KMS-11 (cell line): ENCODE measurements around the gene LEMD2.

Experiments used
- H2AFZ ChIP-seq: fragments of 200-600 bp; sonication (generic); 2 replicates; pipeline ENCODE4 v1.6.1; 2016; ENCODE audit warnings: antibody characterized with exemption, mixed run types, low read depth
- H3K27ac ChIP-seq: fragments of 200-600 bp; sonication (generic); 2 replicates; pipeline ENCODE4 v1.6.1; 2016; ENCODE audit warnings: mild to moderate bottlenecking, mixed run types
- H3K27me3 ChIP-seq: fragments of 200-600 bp; sonication (generic); 2 replicates; pipeline ENCODE4 v1.6.1; 2017; ENCODE audit warnings: mild to moderate bottlenecking, low read depth, mixed run types, moderate library complexity; ENCODE audit not compliant: insufficient read depth
- H3K36me3 ChIP-seq: fragments of 200-600 bp; sonication (generic); 2 replicates; pipeline ENCODE4 v1.6.1; 2017; ENCODE audit warnings: mild to moderate bottlenecking, mixed run types; ENCODE audit not compliant: insufficient read depth
- H3K4me1 ChIP-seq: fragments of 200-600 bp; sonication (generic); 2 replicates; pipeline ENCODE4 v1.6.1; 2016; ENCODE audit warnings: mild to moderate bottlenecking, low read depth, mixed run types; ENCODE audit not compliant: poor library complexity, severe bottlenecking
- H3K4me2 ChIP-seq: fragments of 200-600 bp; sonication (generic); 2 replicates; pipeline ENCODE4 v1.7.0; 2016; ENCODE audit warnings: mild to moderate bottlenecking, mixed run types
- H3K4me3 ChIP-seq: fragments of 200-600 bp; sonication (generic); IDR thresholded peaks from 2 replicates; pipeline ENCODE4 v1.6.1; 2017; ENCODE audit warnings: low read depth, low read length, mixed read lengths; ENCODE audit not compliant: insufficient read depth
- H3K79me2 ChIP-seq: fragments of 200-600 bp; sonication (generic); 2 replicates; pipeline ENCODE4 v1.6.1; 2016; ENCODE audit warnings: low read depth, mixed run types; ENCODE audit not compliant: insufficient read depth
- H3K9ac ChIP-seq: fragments of 200-600 bp; sonication (generic); 2 replicates; pipeline ENCODE4 v1.6.1; 2016; ENCODE audit warnings: mild to moderate bottlenecking, mixed run types
- H4K20me1 ChIP-seq: fragments of 200-600 bp; sonication (generic); 2 replicates; pipeline ENCODE4 v1.6.1; 2016; ENCODE audit warnings: mild to moderate bottlenecking, mixed run types; ENCODE audit not compliant: insufficient read depth
- TF ChIP-seq, protein P1 (sequence below): fragments of 200-600 bp; sonication (generic); conservative IDR thresholded peaks from 2 replicates; pipeline ENCODE4 v1.6.1; 2017; ENCODE audit warnings: low read depth, mild to moderate bottlenecking, antibody characterized with exemption, low read length, moderate library complexity, mixed read lengths

Gene LEMD2

DNA sequence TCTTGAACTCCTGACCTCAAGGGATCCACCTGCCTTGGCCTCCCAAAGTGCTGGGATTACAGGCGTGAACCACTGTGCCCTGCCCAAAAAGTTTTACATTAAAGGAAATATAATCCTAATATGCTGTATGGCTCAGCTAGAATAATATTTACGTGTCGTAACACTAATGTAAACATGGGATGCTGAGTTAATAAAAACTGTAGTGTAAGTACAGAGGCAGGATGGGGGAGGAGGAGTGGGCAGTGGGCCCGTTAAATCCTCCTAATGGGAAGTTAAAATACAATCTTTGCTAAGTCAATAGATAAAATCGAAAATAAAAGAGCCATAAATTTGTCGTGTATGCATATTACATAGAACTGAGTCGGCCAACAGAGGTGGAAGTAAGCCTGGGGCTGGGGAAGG lies 30.1 kb downstream of the LEMD2 start:
- H3K36me3 ChIP-seq: no peaks in the 10 kb centered on the region
- no peak overlapping the region for H3K4me2 ChIP-seq
- no peaks in the 10 kb centered on the region for H3K4me1 ChIP-seq
- H3K9ac ChIP-seq: no peak overlapping the region
- H3K4me3 ChIP-seq: no peak overlapping the region
- no peak overlapping the region for H3K27ac ChIP-seq
- no peaks in the 10 kb centered on the region for H4K20me1 ChIP-seq
- peaks cover 43% of the 10 kb centered on the region; the same call in 1 of the 2 replicates for H3K27me3 ChIP-seq
- TF ChIP-seq, protein P1, sequence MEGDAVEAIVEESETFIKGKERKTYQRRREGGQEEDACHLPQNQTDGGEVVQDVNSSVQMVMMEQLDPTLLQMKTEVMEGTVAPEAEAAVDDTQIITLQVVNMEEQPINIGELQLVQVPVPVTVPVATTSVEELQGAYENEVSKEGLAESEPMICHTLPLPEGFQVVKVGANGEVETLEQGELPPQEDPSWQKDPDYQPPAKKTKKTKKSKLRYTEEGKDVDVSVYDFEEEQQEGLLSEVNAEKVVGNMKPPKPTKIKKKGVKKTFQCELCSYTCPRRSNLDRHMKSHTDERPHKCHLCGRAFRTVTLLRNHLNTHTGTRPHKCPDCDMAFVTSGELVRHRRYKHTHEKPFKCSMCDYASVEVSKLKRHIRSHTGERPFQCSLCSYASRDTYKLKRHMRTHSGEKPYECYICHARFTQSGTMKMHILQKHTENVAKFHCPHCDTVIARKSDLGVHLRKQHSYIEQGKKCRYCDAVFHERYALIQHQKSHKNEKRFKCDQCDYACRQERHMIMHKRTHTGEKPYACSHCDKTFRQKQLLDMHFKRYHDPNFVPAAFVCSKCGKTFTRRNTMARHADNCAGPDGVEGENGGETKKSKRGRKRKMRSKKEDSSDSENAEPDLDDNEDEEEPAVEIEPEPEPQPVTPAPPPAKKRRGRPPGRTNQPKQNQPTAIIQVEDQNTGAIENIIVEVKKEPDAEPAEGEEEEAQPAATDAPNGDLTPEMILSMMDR: no peak
- H3K79me2 ChIP-seq: no peaks in the 10 kb centered on the region
- no peak overlapping the region for H2AFZ ChIP-seq

GRCh38 chr6:33757906-33758305 lies 31.0 kb downstream of the LEMD2 start:
- TF ChIP-seq, protein P1: no peak
- no peaks in the 10 kb centered on the region for H4K20me1 ChIP-seq

DNA sequence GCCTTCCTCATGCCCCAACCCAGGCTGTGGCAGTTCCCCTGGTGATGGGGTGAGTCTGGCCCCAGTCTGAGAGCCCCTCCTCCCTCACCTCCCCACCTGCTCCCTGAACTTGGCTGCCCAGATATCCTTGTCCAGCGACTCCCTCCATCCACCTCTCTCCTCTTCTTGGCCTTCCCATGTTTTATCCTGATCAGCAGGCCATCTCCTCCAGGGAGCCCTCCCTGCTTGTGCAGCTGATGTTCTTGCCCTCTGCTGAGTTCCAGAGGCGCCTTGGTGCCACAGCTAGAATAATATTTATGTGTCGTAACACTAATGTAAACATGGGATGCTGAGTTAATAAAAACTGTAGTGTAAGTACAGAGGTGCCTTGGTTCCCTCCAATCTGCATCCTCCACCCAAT lies 31.8 kb downstream of the LEMD2 start:
- H3K36me3 ChIP-seq: no peaks in the 10 kb centered on the region
- no peaks in the 10 kb centered on the region for H3K4me1 ChIP-seq
- H3K4me2 ChIP-seq: no peak overlapping the region
- TF ChIP-seq, protein P1: no peak
- no peaks in the 10 kb centered on the region for H4K20me1 ChIP-seq
- no peak overlapping the region for H3K4me3 ChIP-seq
- no peak overlapping the region for H2AFZ ChIP-seq
- no peaks in the 10 kb centered on the region for H3K79me2 ChIP-seq
- peaks cover 41% of the 10 kb centered on the region; the same call in 1 of the 2 replicates for H3K27me3 ChIP-seq
- H3K27ac ChIP-seq: no peak overlapping the region
- H3K9ac ChIP-seq: no peak overlapping the region

More at GRCh38 chr6:33757906-33758305, 31.0 kb downstream of the LEMD2 start:
- Histone ChIP-seq H3K36me3 (no peaks in the 10 kb centered on the region), H3K27ac (no peak overlapping the region), H2AFZ (no peak overlapping the region), H3K27me3 (peaks cover 43% of the 10 kb centered on the region; the same call in 1 of the 2 replicates), H3K9ac (no peak overlapping the region), H3K4me2 (no peak overlapping the region), H3K4me3 (no peak overlapping the region), H3K79me2 (no peaks in the 10 kb centered on the region), H3K4me1 (no peaks in the 10 kb centered on the region)

DNA sequence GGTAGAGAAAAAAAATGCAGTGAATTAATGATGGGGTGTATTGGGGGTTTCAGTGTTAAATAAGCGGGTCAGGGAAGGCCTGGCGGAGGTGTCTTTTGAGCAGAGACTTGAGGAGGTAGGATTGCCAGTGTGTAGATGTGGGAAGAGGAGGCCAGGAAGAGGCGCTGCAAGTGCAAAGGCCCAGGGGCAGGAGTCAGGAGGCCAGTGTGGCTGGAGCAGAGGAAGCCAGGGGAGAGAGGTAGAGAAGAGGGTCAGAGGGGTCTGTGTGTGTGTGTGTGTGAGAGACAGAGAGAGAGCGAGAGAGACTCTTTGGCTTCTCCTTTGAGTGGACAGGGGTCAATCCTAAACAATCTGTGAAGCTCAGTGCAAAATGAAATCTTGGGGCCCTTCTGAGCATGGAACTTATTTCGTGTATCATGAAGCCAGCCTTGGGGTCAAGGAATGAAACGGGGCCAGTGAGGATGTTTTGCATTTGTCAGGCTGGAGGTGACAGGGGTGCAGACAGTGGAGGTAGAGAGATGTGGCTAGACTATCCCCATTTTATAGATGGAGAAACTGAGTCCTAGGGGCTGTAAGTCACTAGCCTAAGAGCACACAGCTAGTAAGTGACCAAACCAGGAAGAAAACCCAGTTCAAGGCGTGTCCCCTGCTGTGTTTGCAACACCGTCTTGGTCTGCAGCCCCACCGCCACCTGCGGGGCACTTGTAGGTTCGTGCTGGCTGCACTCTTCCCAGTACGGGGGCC lies 32.5 kb downstream of the LEMD2 start:
- Histone ChIP-seq H3K4me1 (no peaks in the 10 kb centered on the region), H3K27me3 (peaks cover 43% of the 10 kb centered on the region; the same call in 1 of the 2 replicates), H2AFZ (no peak overlapping the region), H4K20me1 (no peaks in the 10 kb centered on the region), H3K4me3 (no peak overlapping the region), H3K27ac (no peak overlapping the region), H3K9ac (no peak overlapping the region), H3K79me2 (no peaks in the 10 kb centered on the region), H3K36me3 (no peaks in the 10 kb centered on the region), H3K4me2 (no peak overlapping the region)
- TF ChIP-seq, protein P1: no peak
